ENCODE data around the gene ALDH2.

Gene ALDH2

GRCh38 chr12:111741235-111741812 lies 25.4 kb upstream of the ALDH2 start:
- FAIRE-seq (no peak), DNase-seq (ENCODE audit: insufficient read length, low spot score) (no peak)
- TF ChIP-seq, protein P1, sequence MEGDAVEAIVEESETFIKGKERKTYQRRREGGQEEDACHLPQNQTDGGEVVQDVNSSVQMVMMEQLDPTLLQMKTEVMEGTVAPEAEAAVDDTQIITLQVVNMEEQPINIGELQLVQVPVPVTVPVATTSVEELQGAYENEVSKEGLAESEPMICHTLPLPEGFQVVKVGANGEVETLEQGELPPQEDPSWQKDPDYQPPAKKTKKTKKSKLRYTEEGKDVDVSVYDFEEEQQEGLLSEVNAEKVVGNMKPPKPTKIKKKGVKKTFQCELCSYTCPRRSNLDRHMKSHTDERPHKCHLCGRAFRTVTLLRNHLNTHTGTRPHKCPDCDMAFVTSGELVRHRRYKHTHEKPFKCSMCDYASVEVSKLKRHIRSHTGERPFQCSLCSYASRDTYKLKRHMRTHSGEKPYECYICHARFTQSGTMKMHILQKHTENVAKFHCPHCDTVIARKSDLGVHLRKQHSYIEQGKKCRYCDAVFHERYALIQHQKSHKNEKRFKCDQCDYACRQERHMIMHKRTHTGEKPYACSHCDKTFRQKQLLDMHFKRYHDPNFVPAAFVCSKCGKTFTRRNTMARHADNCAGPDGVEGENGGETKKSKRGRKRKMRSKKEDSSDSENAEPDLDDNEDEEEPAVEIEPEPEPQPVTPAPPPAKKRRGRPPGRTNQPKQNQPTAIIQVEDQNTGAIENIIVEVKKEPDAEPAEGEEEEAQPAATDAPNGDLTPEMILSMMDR (IDR thresholded peaks at IDR 0.05; ENCODE audit: insufficient read depth, missing control alignments) = no peak

GRCh38 chr12:111745211-111745610 lies 21.5 kb upstream of the ALDH2 start:
- FAIRE-seq (no peak), DNase-seq (ENCODE audit: insufficient read length, low spot score) (no peak)
- TF ChIP-seq, protein P1 (IDR thresholded peaks at IDR 0.05; ENCODE audit: insufficient read depth, missing control alignments) = no peak

DNA sequence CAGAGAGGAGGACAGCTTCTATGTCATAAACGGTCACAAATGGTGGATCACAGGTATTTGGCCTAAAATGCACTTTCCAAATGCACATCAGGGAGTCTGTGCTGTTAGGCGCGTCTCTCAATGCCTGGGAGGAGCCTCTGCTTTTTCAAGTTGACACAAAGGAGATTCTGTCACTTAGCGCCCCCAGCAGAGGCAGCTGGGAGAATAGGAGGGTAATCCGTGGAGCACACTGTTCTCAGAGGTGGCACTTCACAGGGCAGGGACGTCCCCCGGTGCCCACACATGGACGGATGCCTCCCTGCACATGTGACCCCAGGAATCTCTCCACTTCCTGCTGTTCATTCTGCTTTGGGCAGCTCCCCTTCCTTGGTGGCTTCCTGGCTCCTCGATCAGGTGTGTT lies 19.4 kb upstream of the ALDH2 start:
- FAIRE-seq (no peak), DNase-seq (ENCODE audit: insufficient read length, low spot score) (no peak)
- TF ChIP-seq, protein P1 (IDR thresholded peaks at IDR 0.05; ENCODE audit: insufficient read depth, missing control alignments) = no peak

DNA sequence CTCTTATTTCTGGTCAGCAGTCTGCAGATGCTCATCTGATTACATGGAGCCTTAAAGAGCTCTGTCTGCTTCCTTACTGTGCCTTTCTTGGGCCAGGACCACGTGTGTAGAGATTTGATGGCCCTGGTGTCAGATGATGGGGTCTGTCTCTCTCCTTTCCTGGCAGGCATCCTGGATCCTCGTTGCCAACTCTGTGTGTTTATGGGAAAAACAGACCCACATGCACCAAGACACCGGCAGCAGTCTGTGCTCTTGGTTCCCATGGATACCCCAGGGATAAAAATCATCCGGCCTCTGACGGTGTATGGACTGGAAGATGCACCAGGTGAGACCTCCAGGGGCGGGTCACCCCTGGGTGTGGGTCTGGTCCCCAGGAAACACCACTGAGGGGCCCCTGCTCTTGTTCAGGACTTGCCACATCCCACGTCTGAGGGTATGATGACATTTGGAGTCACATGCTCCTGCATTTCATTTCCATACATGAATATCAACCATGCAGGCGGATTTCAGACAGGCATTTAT lies 18.5 kb upstream of the ALDH2 start:
- FAIRE-seq (no peak), DNase-seq (ENCODE audit: insufficient read length, low spot score) (no peak)
- TF ChIP-seq, protein P1 (IDR thresholded peaks at IDR 0.05; ENCODE audit: insufficient read depth, missing control alignments) = no peak

- TF ChIP-seq, protein P1 (IDR thresholded peaks at IDR 0.05; ENCODE audit: insufficient read depth, missing control alignments) = no peak
- FAIRE-seq (no peak), DNase-seq (ENCODE audit: insufficient read length, low spot score) (no peak)
Observed at GRCh38 chr12:111748867-111749266, 17.9 kb upstream of the ALDH2 start.

DNA sequence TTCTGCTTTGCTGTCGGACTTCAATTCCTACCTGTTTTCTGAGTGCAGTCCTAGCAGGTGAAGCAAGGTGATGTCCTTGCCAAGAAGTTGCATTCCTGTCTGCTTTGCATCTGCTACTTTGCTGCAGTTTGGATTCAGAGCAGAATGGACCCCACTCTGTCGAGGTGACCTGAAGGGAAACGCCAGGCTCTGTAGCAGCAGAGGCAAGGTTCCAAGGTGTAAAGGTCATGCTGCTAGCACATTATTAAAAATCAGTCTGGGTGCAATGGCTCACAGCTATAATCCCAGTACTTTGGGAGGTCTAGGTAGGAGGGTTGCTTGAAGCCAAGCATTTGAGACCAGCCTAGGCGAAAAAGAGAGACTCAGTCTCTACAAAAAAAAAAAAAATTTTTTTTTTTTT lies 17.3 kb upstream of the ALDH2 start:
- TF ChIP-seq, protein P1 (IDR thresholded peaks at IDR 0.05; ENCODE audit: insufficient read depth, missing control alignments) = no peak
- DNase-seq (ENCODE audit: insufficient read length, low spot score) (no peak), FAIRE-seq (no peak)

- TF ChIP-seq, protein P1 (IDR thresholded peaks at IDR 0.05; ENCODE audit: insufficient read depth, missing control alignments) = peak; percentile 67
- FAIRE-seq = no peak
- DNase-seq (ENCODE audit: insufficient read length, low spot score) = peak; percentile 92
Observed at GRCh38 chr12:111753144-111753881, 13.4 kb upstream of the ALDH2 start.
